Hematopoietic multipotent progenitor cell treated with erythropoietin and hydrocortisone succinate and interleukin-3 and kit ligand, for 4 days (in vitro differentiated cells): ENCODE data around the gene DCAF7.

Experiments used
- DNase-seq: peaks from one replicate; pipeline ENCODE4 v3.0.0-alpha.2; 2015

DCAF7 gene, protein sequence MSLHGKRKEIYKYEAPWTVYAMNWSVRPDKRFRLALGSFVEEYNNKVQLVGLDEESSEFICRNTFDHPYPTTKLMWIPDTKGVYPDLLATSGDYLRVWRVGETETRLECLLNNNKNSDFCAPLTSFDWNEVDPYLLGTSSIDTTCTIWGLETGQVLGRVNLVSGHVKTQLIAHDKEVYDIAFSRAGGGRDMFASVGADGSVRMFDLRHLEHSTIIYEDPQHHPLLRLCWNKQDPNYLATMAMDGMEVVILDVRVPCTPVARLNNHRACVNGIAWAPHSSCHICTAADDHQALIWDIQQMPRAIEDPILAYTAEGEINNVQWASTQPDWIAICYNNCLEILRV

DNA sequence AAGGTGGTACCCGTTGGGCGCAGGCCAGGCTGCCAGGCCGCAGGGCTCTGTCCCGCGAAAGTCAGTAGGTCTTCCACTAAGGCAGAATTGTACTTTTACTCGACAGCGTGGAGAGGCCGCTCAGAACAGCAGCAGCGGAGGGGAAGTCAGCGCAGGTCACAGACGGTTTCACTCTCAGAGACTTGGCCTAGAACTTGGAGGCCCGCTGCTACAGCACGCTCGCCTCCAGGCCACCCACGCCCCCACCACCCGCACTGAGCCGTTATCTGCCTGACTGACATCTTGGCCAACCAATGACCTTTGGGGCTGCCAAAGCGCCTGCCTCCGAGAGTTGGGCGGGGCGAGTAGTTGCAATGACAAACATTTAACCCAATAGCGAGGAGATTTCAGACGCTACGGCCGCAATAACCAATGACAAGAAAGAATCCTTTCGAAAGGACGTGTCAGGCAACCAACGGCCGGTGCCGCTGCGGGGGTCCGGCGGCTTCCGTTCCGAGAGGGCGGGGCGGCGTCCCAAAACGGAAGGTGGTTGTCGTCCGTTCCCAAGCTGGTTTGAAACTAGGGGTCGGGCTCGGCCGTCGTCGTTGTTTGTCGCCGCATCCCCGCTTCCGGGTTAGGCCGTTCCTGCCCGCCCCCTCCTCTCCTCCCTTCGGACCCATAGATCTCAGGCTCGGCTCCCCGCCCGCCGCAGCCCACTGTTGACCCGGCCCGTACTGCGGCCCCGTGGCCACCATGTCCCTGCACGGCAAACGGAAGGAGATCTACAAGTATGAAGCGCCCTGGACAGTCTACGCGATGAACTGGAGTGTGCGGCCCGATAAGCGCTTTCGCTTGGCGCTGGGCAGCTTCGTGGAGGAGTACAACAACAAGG, at the start of gene DCAF7:
Gene DCAF7 (plus strand): TSS at position 532 of the 871 bp plus-strand sequence. CDS start 201 bp downstream, at position 733.
- peak; percentile 100 for DNase-seq

GRCh38 chr17:63500543-63501390, 49.5 kb upstream of the DCAF7 start:
- DNase-seq, result no peak

- DNase-seq, result no peak
Observed at GRCh38 chr17:63503341-63503705, 47.0 kb upstream of the DCAF7 start.

DNA sequence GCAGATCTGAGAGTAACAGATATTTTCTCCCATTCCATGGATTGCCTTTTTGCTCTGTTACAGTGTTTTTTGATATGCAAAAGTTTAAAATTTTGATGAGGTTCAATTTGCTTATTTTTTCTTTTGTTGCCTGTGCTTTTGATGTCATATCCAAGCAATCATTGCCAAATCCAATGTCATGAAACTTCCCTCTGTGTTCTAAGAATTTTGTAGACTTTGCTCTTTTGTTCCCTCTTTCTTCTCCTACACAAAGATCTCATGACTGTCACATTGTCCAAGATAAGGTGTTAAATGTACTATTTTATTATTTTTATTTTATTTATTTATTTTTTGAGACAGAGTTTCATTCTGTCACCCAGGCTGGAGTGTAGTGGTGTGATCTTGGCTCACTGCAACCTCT, 46.0 kb upstream of the DCAF7 start:
- no peak for DNase-seq

DNA sequence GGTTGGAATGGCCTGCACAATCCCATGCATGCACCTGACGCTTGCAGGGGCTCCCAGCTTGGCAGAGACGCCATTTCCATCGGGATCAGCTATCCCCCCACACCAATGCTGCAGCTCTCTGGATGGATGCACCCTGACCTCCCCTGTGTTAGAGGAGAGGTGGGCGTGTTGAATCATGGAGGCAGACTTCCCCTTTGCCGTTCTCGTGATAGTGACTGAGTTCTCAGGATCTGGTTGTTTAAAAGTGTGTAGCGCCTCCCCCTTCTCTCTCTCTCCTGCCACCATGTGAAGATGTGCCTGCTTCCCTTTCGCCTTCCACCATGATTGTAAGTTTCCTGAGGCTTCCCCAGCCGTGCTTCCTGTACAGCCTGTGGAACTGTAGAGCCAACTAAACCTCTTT, 44.9 kb upstream of the DCAF7 start:
- DNase-seq, result no peak

GRCh38 chr17:63506627-63507026, 43.6 kb upstream of the DCAF7 start:
- DNase-seq, result no peak

GRCh38 chr17:63511331-63511730, 38.9 kb upstream of the DCAF7 start:
- DNase-seq, result no peak

- no peak for DNase-seq
Observed at GRCh38 chr17:63512388-63512787, 37.9 kb upstream of the DCAF7 start.

DNA sequence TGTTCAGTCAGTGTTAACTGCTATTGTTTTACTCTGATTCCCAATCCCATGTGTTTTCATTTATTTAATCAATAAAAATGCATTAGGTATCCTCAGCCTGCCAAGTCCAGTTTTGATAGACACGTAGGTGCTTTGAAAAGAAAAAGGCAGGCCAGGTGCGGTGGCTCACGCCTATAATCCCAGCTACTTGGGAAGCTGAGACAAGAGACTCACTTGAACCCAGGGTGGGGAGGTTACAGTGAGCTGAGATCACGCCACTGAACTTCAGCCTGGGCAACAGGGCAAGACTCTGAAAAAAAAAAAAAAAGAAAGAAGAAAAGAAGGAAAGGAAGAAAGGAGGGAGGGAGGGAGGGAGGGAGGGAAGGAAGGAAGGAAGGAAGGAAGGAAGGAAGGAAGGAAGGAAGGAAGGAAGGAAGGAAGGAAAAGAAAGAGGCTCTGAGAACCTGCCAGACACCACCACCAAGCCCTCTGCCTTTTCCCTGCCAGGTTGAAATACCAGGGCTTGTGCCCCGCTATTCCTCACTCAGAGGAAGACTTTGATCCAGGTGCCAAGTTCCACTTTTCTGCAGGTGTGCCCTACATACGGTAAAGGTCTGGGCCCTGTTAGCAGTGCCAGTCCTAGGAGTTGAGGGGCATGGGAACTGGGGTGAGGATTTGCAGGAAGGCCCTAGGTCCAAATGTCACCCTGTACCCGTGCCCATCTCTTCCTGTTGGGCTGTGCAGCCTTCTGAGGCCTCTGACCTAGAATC, 37.2 kb upstream of the DCAF7 start:
- DNase-seq, result no peak

DNA sequence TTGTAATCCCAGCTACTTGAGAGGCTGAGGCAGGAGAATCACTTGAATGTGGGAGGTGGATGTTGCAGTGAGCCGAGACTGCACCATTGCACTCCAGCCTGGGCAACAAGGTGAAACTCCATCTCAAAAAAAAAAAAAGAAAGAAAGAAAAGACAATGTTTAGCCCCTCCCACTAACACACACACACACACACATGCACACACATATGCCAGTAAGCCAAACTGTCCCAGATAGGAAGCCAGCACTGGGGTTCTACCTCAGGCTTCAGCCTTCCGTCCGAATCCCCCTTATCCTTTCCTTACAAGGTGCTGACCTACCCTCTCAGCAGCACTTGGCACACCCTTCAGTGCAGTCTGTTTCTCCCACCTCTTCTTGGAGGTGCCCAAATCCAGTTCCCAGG, 35.8 kb upstream of the DCAF7 start:
- no peak for DNase-seq

DNA sequence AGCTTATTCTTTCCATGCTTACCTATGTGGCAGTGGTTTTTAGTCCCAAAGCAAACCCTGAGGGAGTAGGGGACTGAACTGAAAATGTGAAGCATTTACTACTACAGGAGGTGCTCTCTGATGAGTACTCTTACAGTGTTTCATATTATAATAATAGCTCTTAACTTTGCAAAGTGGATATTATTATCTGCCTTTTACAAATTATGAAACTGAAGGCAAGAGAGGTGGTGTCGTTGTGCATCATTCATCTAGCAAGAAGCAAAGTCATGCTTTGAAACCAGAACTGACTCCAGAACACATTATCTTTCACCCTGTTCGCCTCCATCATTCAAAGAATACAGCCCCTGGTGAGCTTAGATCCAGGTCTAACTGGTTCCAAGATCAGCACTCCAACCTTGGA, 35.3 kb upstream of the DCAF7 start:
- no peak for DNase-seq

DNA sequence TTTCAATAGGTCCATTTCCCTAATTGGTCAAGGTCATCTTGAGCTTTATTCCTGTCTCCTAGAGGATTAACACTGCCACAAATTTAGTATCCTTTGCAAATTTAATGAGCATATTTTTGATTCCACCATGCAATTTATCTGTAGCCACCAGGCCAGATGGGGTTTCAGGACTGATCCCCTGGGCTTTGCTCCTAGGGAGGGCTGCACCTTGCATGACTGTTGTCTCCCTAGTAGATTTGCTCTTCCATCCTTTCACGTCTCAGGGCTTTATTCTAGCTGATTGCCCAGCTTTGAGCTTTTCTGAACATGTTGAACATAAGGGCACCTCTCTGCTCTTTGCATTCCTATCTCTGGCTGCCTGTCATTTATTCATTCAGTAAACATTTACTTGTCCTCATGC, 34.9 kb upstream of the DCAF7 start:
- no peak for DNase-seq

DNA sequence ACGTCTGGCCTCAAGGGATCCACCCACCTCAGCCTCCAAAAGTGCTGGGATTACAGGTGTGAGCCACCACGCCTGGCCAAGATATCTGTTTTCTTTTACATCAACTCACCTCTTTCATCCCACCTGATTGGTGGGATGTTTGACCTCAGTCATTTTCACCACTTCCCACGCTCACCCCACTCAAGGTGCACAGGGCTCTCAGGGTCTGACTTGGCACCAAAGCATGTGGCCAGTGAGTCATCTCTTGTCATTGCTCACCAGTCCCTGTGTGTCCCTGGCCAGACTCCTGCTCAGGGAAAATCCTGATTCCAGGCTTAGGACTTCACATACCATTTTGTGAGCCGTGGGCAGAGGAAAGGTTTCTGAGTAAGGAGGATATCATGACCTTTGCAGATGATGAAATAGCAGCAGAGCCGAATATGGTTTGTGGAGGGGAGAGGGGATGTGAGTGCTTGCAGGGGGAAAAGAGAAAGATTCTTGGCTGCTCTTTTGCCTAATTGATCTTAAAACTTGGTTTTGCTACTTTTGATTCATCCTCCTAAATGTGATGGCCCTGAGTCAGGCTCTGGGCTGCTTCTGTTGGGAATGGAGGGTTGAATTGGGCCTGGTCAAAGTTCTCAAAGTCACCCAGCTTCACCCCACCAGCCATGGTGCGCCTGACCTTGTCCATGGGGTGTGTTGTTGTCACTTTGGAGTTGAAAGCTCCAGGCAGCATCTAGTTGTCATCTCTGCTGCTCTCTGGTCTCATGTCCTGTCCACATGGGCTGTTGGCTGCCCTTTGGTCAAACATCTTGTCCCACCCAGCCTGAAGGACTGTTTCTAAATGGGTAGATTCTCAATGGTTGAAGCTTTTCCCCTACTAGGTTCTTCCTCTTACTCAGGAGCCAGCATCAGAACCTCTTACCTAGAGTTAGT, 33.1 kb upstream of the DCAF7 start:
- no peak for DNase-seq

- no peak for DNase-seq
Observed at GRCh38 chr17:63517825-63518534, 32.3 kb upstream of the DCAF7 start.

DNA sequence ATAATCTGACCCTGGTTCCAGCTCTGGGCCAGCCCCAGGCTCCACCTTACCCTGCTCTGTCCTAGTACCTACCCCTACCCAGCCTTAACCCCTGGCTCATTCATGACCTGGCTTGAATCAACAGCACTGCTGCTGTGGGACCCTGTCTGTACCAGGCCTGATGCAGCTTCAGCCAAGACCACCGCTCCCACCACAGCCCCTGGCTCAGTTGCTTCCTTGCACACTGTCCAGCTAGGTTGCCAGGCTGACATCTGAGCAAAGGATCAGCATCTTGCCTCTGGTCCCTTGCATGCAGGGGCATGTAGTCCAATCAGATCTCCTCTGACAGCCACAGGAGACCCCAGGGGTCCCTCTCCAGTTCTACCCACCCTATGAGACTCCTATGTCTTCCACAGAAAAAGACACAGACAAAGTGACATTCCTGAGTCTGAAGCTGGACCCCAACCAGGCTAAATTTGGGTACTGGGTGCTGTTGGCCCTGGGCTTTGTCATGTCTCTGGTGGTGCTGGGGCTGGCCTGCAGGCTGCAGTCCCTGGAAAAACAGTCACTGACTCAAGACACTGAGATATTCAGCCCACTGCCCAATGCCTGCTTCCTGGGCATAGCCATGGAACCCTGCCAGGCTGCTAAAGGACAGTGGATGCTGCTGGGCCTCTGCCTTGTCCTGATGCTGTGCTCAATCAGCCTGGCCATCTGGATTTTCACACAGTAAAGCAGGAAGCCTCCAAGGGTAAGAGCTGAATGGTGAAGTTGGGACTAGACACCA, 31.0 kb upstream of the DCAF7 start:
- no peak for DNase-seq

GRCh38 chr17:63519972-63520882, 30.1 kb upstream of the DCAF7 start:
- DNase-seq, result no peak

DNA sequence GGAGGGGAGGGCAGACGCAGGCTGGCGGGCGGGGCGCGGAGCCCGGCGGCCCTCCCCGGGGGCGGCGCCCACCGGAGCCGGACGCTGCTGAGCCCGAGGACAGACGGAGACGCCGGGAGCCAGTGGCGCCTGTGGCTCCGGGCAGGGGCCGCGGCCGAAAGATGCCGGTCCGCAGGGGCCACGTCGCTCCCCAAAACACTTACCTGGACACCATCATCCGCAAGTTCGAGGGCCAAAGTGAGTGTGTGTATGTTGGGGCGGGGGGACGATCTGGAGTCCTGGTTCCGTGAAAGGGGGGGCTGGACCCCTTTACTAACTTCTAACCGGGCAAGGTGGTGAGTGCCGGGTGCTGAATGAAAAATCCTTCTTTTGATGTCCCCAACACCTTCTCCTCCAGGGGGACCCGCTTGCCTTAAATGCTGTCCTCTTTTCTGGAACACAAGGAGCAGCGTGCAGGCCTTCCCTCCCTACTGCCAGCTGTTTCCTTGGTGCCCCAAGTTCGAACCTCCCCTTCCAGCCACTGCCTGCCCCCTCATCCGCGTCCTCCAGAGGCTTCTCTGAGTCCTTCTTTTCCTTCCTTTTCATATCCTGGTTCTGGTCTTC, 26.9 kb upstream of the DCAF7 start, which contains the start of gene KCNH6:
Gene KCNH6 (plus strand): TSS at position 106 of the 603 bp plus-strand sequence. CDS start 56 bp downstream, at position 162.
- peak; percentile 25 for DNase-seq

DNA sequence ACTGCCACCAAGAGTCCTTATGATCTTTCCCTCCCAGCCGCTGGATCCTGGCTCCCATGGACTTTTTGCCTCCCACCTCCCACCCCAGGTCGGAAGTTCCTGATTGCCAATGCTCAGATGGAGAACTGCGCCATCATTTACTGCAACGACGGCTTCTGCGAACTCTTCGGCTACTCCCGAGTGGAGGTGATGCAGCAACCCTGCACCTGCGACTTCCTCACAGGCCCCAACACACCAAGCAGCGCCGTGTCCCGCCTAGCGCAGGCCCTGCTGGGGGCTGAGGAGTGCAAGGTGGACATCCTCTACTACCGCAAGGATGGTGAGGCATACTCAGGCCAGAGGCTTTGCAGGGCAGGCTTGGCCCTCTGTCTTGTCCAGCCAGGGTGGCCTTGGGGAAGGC, 26.2 kb upstream of the DCAF7 start:
- no peak for DNase-seq
